Cardiac fibroblast (primary cell): ENCODE measurements around the gene PPP1R14C.

Experiments
- DNase-seq, 2 donors: peaks; one replicate each; pipeline versions ENCODE4 v3.0.0 to v3.0.0-alpha.2; 2010; ENCODE audit warnings: low read depth in 2 of 2
- H3K4me3 ChIP-seq, 2 donors: replicated peaks in 1 of 2; 1 replicate in 1 of 2; 2 replicates in 1 of 2; pipeline ENCODE4 v1.5.1; 2011; ENCODE audit warnings: low read depth in 2 of 2, low read length in 2 of 2, mild to moderate bottlenecking in 2 of 2, moderate library complexity in 1 of 2
- TF ChIP-seq, protein P1 (sequence below): IDR thresholded peaks from one replicate; pipeline ENCODE4 v1.5.1; 2011; ENCODE audit warnings: low read depth, mild to moderate bottlenecking, low read length, inconsistent platforms

The PPP1R14C gene

DNA sequence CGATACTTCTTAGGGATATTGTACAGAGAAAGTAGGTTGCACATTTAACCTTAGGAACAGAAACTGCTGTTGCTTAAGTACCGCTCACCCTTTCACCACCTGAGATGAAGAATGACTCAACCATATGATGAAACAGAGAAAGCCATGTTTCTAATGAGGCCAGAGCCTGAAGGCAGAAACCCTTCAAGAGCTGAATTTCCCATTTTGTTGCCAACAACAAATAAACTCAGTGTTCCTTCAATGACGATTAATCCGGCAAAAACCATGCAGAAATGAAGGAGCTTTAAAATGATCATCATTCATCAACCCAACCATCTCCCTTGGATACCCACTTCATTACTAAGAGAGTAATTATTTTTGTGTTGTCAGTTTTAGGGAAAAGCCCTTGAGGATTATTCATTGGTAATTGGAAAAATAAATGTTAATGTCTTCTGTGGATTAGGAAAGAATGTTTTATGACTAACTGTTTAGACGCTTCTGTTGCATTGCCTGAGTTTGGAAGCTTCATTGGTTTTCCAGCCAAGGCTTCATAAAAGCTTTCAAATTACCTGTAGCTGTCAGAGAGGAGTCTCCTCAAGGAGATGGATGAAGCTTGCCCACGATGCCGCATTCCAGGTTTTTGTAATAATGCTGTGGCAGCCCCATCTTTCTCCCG, 113.9 kb downstream of the PPP1R14C start:
- DNase-seq = peak; percentile 71 to 89
- TF ChIP-seq, protein P1, sequence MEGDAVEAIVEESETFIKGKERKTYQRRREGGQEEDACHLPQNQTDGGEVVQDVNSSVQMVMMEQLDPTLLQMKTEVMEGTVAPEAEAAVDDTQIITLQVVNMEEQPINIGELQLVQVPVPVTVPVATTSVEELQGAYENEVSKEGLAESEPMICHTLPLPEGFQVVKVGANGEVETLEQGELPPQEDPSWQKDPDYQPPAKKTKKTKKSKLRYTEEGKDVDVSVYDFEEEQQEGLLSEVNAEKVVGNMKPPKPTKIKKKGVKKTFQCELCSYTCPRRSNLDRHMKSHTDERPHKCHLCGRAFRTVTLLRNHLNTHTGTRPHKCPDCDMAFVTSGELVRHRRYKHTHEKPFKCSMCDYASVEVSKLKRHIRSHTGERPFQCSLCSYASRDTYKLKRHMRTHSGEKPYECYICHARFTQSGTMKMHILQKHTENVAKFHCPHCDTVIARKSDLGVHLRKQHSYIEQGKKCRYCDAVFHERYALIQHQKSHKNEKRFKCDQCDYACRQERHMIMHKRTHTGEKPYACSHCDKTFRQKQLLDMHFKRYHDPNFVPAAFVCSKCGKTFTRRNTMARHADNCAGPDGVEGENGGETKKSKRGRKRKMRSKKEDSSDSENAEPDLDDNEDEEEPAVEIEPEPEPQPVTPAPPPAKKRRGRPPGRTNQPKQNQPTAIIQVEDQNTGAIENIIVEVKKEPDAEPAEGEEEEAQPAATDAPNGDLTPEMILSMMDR = no peak
- no peak overlapping the region for H3K4me3 ChIP-seq

DNA sequence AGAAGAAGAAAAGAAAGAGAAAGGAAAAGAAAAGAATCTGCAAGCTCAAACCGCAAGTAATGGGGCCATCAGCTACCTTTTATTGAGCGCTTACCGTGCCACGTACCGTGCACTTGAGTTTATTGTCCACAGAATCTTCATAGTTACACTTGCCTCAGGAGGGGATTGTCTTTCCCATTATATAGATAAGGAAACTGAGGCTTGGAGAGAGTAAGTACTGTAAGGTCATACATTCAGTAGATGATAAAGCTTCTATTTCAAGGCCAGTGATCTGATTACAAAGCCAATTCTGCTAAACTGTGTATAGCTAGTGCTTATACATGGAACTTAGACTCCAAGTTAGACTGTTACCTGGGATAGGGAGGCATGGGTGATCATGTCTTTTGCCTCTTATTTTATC, 115.5 kb downstream of the PPP1R14C start:
- no peak for DNase-seq
- TF ChIP-seq, protein P1 = no peak
- no peak overlapping the region for H3K4me3 ChIP-seq

DNA sequence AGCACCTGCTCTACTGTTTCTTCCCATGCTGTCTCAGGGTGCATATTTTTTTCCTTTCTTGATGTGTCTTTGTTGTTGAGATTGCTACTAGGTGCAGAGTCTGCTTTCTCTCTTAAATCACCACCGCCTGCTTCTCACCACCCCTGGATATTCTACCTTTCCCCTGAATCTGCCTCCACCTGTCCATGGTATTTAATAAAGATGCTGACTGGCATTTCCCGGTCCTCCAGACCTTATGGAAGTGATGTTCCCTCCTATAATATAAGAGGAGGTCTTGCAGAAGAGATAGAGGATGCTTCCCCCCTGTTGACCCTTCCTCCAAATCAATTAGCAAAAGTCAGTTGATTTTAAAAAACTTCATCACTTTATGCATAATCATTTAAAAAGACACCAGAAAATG, 118.1 kb downstream of the PPP1R14C start:
- no peak overlapping the region for H3K4me3 ChIP-seq
- TF ChIP-seq, protein P1 = no peak
- no peak for DNase-seq

DNA sequence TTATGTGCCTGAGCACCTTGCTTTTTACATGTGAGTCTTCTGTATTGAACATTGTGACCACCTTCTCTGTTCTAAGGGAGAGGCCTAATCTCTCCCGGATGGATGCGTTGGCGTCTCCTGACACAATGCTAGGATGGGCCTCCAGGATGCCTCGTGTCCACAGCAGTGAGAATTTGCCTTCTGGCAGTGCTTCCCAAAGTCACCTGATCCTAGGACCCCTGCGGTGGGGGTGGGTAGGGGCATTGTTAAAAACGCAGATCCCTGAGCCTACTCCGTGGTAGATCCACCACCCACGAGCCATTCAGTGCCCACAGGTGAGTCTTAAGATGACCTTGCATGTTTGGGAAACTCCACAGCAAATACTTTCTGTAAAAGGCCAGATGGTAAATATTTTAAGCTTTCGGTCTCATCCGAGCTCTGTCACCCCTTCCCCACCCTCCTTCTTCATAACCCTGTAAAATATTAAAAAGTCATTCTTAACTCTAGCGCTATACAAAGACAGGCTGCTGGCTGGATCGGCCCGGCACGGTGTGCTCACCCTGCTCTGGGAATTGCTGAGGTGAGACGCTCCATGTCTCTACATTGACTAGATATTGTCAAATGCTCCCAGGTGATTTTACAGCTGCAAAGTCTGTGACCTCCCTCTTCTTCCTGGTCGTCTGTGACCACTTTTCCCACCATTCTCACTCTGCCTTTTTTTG, 119.3 kb downstream of the PPP1R14C start:
- H3K4me3 ChIP-seq = no peak overlapping the region
- no peak for DNase-seq
- TF ChIP-seq, protein P1 = no peak

DNA sequence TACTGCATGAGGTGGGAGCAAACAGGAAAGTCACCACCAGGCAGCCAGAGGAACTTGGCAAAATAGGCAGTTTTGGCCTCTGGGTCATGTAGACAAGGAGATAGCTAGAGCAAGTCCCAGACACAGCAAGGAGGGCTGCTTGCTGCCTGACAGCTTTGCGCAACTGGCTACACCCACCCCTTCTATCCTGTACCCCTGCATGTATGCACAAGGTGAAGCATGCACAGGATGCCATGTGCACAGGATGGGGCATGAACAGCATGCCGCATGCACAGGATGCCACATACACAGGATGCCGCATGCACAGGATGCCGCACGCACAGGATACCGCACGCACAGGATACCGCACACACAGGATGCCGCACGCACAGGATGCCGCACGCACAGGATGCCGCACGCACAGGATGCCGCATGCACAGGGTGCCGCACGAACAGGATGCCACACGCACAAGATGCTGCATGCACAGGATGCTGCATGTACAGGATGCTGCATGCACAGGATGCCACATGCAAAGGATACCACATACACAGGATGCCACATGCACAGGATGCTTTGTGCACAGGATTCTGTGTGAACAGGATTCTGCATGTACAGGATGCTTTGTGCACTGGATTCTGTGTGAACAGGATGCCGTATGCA, 121.0 kb downstream of the PPP1R14C start:
- no peak for DNase-seq
- TF ChIP-seq, protein P1 = no peak
- no peak overlapping the region for H3K4me3 ChIP-seq

DNA sequence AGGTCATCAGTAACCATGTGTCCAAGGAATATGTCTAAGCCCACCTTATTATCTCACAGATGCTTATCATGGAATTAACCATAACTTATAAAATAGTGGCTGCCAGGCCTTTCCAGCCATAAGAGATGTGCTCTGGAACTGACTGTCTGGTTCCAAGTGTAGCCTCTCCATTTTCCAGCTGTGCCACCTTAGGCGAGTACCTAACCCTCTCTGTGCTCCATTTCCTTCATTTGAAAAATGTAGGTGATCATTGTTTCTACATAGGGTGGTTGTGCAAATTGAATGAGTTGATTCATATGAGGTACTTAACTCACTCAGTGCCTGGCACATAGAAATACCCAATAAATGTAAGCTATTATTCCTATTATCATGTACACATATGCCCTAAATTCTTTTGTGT, 123.5 kb downstream of the PPP1R14C start:
- DNase-seq = no peak
- TF ChIP-seq, protein P1 = no peak
- no peak overlapping the region for H3K4me3 ChIP-seq
